ENCODE measurements around the gene PIK3C2B. TPM values are rescaled to one million over a fixed set of nuclear protein-coding genes. Genes with fewer than 3 reads are reported as not detected.

The PIK3C2B gene
- total RNA-seq, 1 donor from 2014 or later: 256 TPM

GRCh38 chr1:204506969-204507316 lies 12.3 kb upstream of the PIK3C2B start:
- no peaks in the 10 kb centered on the region for H3K9me3 Mint-ChIP-seq (ENCODE audit: unreplicated experiment)
- peak overlapping the region; percentile 91 for H3K27ac Mint-ChIP-seq (ENCODE audit: unreplicated experiment)
- H3K27me3 Mint-ChIP-seq (ENCODE audit: unreplicated experiment): peaks cover 23% of the 10 kb centered on the region
- H3K4me3 Mint-ChIP-seq (ENCODE audit: unreplicated experiment): peak overlapping the region; percentile 95
- no peak for TF ChIP-seq CTCF (IDR thresholded peaks at IDR 0.05; ENCODE audit: unreplicated experiment)
- peaks cover 17% of the 10 kb centered on the region for H3K36me3 Mint-ChIP-seq (ENCODE audit: low read depth, unreplicated experiment)
- DNase-seq (ENCODE audit: low spot score): peak; percentile 87
- peaks cover 47% of the 10 kb centered on the region for H3K4me1 Mint-ChIP-seq (ENCODE audit: unreplicated experiment)

GRCh38 chr1:204506201-204506968 lies 11.8 kb upstream of the PIK3C2B start:
- no peak for TF ChIP-seq CTCF (IDR thresholded peaks at IDR 0.05; ENCODE audit: unreplicated experiment)
- peak overlapping the region; percentile 93 for H3K27ac Mint-ChIP-seq (ENCODE audit: unreplicated experiment)

GRCh38 chr1:204505674-204506200 lies 11.1 kb upstream of the PIK3C2B start:
- TF ChIP-seq CTCF (IDR thresholded peaks at IDR 0.05; ENCODE audit: unreplicated experiment): no peak
- Mint-ChIP-seq H3K27me3 (ENCODE audit: unreplicated experiment) (peaks cover 21% of the 10 kb centered on the region), H3K4me3 (ENCODE audit: unreplicated experiment) (peak overlapping the region; percentile 5), H3K9me3 (ENCODE audit: unreplicated experiment) (no peaks in the 10 kb centered on the region), H3K36me3 (ENCODE audit: low read depth, unreplicated experiment) (peaks cover 17% of the 10 kb centered on the region), H3K4me1 (ENCODE audit: unreplicated experiment) (peaks cover 52% of the 10 kb centered on the region), H3K27ac (ENCODE audit: unreplicated experiment) (peak overlapping the region; percentile 69)
- no peak for DNase-seq (ENCODE audit: low spot score)

More at GRCh38 chr1:204506201-204506968, 11.8 kb upstream of the PIK3C2B start:
- Mint-ChIP-seq H3K9me3 (ENCODE audit: unreplicated experiment) (no peaks in the 10 kb centered on the region), H3K4me1 (ENCODE audit: unreplicated experiment) (peaks cover 52% of the 10 kb centered on the region), H3K4me3 (ENCODE audit: unreplicated experiment) (peak overlapping the region; percentile 95), H3K36me3 (ENCODE audit: low read depth, unreplicated experiment) (peaks cover 17% of the 10 kb centered on the region), H3K27me3 (ENCODE audit: unreplicated experiment) (peaks cover 22% of the 10 kb centered on the region)
- DNase-seq (ENCODE audit: low spot score): peak; percentile 75

GRCh38 chr1:204503913-204504519 lies 9.4 kb upstream of the PIK3C2B start:
- Mint-ChIP-seq H3K4me1 (ENCODE audit: unreplicated experiment) (peaks cover 62% of the 10 kb centered on the region), H3K4me3 (ENCODE audit: unreplicated experiment) (no peak overlapping the region), H3K36me3 (ENCODE audit: low read depth, unreplicated experiment) (peaks cover 17% of the 10 kb centered on the region), H3K27ac (ENCODE audit: unreplicated experiment) (peak overlapping the region; percentile 92), H3K9me3 (ENCODE audit: unreplicated experiment) (no peaks in the 10 kb centered on the region), H3K27me3 (ENCODE audit: unreplicated experiment) (peaks cover 21% of the 10 kb centered on the region)
- no peak for DNase-seq (ENCODE audit: low spot score)
- TF ChIP-seq CTCF (IDR thresholded peaks at IDR 0.05; ENCODE audit: unreplicated experiment): no peak

Data from endothelial cell (in vitro differentiated cells).